GM19467 (cell line): ENCODE data around the gene STRA6.

Experiments
- ATAC-seq: cut with Tn5 transposase; IDR thresholded peaks from one replicate; pipeline ENCODE4 v1.9.1; 2021; ENCODE audit warnings: mild to moderate bottlenecking, moderate library complexity; ENCODE audit not compliant: unreplicated experiment

STRA6 gene, protein sequence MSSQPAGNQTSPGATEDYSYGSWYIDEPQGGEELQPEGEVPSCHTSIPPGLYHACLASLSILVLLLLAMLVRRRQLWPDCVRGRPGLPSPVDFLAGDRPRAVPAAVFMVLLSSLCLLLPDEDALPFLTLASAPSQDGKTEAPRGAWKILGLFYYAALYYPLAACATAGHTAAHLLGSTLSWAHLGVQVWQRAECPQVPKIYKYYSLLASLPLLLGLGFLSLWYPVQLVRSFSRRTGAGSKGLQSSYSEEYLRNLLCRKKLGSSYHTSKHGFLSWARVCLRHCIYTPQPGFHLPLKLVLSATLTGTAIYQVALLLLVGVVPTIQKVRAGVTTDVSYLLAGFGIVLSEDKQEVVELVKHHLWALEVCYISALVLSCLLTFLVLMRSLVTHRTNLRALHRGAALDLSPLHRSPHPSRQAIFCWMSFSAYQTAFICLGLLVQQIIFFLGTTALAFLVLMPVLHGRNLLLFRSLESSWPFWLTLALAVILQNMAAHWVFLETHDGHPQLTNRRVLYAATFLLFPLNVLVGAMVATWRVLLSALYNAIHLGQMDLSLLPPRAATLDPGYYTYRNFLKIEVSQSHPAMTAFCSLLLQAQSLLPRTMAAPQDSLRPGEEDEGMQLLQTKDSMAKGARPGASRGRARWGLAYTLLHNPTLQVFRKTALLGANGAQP

DNA sequence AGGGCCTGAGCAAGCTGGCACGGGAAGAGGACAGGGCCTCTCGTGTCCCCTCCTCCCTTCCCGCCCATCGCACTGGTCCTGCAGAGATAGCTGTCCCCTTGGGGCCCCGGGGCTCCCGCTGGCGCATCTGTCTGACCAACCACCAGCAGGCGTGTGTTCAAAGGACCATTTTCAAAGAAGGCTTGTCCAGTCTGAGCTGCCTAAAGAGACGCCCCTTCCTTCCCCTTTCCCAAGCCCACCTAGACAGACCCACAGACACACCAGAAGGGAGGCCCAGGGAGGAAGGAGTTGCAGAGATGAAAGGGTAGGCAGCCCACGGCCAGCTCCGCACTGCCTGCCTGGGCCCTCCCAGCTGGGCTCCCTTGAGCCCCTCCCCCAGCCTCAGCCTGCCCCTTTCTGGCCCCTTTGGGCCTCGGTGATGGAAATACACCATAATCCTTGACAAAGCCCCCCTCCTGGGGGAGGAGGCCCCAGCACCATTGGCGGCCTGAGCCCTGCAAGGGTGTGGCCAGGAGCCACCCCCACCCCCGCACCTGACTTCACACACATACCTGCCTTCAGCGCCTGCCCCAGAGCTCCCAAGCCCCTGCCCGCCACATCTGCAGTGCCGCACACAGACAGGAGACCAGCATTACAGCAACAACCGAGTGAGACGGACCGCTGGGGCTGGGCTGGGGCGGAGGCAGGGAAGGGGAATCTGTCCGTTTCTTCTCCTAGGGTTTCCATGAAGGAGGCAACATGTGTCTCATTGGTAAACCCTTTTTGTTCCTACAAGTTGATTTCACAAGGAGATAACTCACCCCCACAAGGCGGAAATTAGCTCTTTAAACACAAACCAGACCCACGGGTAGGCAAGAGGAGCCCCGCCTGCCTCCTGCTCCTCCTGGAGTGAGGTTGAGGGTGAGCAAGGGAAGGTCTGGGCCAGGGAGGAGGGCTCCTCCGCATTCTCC, at the start of gene STRA6:
Gene STRA6 (minus strand): TSS at position 336 of the 950 bp plus-strand sequence. CDS start 520 bp downstream, outside the sequence.
- no peak for ATAC-seq

DNA sequence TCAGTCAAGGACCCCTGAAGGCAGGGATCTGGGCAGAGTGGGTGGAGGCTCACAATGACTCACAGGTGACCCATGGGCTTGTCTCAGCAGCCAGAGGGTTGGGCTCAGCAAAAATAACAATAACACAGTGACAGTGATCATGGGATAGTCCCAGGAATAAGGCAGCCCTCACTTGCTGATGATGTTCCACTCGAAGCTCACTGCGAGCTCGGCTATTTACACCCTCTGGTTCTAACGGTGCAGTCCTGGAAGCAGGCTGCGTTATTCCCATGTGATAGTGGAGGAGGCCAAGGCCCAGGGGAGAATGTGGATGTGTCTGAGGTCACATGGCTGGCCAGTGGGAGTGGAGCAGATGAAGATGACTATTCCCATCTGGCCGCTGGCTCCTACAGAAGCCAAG, 49.7 kb upstream of the STRA6 start:
- no peak for ATAC-seq

DNA sequence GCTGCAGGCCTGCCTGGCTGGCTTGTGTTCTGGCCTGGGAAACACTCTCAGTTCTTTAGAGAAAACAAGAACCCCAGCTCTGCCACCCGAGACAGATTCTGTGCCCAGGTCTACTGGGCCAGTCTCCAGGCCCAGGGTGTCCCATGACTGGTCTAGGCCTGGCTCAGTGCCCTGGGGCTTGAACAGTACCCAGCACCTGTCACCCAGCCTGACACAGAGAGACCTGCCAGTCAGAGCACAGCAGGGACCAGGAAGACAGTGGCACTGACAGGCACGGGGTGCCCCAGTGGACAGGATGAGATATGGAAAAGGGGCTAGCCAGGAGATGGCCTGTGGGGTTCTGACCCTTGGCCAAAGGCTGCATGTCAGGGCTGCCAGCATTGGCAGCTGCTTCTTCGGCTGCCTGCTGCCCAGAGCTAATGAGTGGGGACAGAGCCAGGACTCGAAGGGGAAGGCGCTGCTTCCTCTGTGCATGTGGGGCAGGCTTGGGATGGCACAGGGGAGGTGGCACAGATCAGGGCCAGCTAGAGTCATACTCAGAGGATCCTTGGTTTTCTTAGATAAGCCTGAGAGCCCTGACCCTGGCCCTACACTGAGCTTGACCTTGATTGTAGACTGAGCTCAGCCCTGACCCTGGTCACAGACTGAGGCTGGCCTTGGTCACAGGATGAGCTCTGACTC, 48.7 kb upstream of the STRA6 start:
- ATAC-seq = no peak

DNA sequence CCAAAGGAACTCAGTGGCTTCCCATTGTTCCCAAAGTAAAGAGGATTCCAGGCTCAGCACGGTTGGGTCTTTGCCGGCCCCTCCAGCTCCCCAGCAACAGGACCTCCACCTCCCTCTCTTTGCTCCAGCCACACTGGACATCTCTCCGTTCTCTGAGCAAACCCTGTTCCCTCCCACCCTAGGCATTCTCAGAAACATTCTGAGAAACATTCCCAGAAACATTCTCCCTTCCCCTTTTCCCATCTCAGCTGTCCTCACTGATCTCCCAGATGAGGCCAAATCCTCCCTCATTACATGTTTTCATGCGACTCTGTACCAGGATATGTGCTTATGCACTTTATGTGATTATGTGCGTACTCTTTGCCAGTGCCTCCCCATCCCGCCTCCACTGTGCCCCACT, 47.7 kb upstream of the STRA6 start:
- no peak for ATAC-seq

DNA sequence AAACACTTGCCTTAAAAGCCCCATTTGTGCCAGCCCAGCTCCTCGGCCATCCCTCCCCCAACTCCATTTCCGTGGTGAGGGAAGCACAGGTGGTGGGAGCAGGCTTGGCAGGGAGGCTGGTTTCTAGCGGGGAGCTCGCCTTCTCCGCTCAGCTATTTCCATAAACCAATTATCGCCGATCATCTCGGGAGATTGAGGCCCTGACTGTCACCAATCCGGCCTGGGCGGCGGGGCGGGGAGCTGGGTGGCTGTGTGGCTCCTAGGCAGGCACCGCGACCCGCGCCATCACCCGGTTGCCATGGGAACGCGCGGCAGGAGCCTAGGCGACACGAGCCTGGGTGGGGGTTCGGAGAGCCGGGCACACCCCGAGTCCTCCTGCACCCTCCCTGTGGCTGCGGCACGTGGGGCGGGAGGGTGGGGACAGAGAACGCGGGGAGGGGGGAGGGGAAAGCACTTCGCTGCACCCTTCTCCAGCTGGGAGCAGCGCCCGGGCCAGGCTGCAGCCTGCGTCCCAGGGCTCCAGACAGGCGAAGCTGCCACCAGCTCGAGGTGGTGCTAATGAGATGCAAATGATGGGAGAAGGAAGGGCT, 42.9 kb upstream of the STRA6 start:
- ATAC-seq = no peak

DNA sequence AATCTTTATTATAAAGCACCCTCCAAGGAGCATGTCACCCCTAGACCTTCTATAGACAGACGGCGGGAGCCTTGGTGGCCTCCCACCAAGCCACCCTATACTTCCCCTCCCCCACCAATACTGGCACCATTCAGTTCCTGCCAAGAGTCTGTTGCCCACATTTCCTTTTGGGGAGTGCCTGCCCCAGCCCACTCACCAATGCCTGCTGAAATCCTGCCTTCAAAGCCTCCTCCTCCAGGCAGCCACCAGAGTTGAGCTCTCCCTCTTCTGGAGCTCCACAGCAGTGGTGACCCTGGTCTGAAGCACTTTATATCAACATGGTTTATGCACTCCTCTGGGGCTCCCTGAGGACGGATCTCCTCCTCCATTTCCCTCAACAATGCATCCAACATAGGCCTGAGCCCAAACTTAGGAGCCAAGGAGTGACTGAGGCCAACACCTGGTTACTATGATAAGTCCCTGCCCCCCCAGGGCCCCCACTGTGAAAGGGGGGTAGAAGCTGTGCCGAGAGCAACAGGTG, 42.3 kb upstream of the STRA6 start:
- ATAC-seq = no peak

DNA sequence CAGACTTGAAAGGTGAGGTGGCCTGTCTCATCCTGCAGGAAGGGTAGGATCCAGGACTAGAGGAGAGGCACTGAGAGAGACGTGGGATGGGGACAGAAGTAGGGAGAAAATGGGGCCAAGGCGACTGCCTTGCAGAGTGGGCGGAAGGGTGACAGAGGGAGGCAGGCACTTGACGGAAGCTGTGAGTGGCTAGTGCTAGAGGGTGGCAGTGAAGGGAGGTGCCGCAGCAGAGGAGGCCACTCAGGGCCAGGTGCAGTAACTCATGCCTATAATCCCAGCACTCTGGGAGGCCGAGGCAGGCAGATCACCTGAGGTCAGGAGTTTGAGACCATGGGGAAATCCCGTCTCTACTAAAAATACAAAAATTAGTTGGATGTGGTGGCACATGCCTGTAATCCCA, 40.8 kb upstream of the STRA6 start:
- ATAC-seq = no peak

DNA sequence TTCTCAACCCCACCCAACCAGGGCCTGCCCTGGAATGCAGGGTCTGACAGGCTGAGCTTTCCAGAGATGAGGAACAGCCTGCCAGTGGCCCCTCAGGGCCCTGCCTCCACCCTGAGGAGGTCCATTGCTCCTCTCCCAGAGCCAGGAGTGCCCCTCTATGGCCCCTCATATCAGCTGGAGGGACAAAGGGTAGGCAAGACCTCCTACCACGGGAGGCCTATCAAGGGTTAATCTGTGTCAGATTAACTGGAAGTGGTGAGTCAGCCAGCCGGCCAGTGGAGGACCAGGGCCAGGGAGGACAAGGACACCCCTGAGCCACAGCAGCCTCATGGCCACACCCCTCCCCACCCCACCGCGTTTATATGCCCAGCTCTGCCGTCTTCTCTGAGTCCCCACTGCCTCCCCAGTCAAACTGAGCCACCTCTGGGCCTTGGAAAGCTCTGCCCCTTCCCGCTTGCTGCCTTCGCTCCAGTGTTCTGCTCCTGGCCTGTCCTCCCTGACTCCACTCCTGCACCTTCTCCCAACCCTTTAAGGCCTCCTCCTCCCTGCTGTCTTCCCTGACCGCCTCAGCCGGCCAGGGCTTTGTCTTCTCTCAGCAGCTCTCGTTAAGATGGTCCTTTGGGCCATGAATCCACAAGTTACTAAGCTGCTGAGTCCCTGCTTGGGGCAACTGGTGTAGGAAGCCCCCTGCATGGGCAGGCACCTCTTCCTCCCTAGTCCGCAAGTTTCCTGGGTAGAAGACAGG, 40.0 kb upstream of the STRA6 start:
- ATAC-seq = no peak

DNA sequence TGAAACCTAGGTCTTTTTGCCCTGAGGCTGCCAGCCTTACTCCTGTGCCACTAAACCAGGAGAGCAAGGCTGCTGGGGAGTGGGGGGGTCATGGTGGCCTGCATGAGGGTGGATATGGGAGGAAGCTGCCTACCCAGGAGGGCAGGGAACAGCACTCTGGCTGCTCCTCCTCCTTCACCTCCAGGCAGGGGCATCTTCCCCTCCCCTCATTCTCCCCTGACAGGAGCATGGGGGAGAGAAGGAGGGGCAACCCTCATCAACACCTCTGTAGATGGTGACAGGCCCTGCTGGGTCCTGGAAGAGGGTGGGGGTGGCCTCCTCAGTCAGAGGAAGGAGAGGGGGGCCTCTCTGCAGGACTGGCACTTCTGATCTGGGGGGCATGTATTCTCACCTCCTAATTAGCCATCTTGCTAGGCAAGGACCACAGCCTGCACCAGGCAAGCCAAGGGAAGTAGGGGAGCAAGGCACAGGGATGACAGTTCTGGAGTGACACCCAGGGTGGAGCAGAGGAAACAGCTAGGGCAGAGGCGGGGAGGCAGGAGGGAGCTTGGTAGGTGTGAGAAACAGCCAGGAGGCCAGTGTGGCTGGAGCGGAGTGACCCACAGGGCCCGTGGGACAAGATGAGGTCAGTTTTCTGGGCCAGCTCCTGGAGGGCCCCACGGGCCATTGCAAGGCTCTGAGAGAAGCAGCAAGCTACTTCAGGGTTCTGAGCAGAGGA, 38.5 kb upstream of the STRA6 start:
- no peak for ATAC-seq

DNA sequence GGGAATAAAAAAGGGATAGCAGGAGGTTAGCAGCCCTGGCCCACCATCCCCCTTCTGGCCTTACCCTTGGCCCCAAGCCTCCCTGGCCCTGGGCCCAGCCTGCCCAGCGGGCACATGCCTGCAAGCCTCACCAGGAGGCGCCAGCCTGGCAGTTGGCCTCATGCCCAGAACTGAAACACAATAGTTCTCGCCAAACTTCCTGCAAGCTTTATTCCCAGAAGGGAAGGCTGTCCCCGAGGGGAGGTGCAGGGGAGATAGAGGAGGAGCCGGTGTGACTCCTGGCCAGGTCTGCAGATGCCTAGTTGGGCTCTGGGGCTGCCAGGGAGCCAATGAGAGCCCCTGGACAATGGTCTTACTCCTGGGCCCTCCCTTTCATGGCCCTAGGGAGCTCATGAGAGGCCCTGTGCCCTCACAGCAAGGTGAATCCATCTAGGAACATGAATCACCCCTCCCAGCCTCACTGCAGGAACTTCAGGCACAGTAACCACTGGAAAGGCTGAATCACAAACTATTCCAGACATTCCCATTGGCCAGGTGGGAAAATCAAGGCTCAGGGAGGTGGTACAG, 37.5 kb upstream of the STRA6 start:
- no peak for ATAC-seq

DNA sequence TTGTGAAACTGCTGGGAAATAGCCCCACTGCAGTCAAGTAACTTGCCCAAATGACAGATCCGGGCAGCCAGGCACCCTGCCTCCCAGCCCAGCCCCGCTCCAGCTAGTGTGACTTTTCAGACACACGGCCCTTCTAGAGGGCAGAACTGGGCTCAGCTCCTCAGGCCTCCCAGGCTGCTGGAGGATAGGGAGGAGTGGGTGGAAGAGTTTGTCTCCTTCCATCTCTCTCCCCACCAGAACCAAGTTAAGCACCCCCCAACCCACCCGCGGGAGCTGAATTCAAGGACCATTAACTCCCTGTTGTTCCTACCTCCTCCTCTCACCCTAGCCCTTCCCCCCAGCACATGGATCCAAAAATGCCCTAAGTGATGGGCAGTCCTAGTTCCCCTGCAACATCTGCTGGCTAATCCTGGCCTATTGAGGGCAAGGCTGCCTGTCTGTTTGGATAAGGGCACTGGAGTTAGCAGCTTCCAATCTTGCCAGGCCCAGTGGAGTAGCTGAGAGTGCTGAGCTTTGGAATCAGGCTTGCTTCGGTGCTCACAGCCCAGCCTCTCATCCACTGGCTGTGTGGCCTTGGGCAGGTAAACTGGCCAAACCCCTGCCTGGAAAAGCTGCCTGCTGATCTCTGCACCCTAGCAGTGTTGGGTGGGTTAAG, 36.6 kb upstream of the STRA6 start:
- no peak for ATAC-seq

DNA sequence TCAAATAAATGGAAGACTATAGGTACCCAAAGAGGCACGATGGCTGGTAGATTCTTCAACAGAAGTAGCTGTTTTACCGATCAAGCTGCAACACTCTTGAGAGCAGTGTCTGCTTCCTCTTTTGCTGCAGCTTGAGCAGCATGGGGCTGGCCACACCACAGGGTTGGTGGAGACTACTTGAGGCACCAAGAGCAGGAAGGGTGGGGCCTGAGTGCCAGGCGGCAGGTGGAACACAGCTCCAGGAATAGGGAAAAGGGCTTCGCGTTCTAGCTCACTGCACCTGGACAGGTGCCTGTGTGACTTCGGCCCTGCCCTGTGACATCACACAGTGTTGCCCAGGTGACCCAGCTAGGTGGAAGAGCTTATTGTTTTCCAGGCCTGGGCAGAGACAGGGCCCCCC, 33.4 kb upstream of the STRA6 start, which contains the start of gene CCDC33:
Gene CCDC33 (plus strand): TSS at position 365 of the 400 bp plus-strand sequence. CDS start 394 bp downstream, outside the sequence.
- no peak for ATAC-seq

DNA sequence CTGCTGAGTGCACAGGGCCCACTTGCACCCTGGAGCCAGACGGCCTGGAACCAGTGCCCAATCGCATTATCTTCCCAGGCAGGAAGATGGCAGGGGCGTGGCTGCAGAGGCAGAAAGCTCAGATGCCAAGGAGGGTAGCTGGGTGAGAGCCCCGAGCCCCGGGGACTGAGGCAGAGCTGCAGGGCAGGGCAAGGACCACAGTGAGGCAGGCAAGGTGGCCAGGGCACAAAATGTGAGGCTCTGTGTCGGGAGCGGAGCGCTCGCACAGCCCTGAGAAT, 31.9 kb upstream of the STRA6 start:
- ATAC-seq = no peak

DNA sequence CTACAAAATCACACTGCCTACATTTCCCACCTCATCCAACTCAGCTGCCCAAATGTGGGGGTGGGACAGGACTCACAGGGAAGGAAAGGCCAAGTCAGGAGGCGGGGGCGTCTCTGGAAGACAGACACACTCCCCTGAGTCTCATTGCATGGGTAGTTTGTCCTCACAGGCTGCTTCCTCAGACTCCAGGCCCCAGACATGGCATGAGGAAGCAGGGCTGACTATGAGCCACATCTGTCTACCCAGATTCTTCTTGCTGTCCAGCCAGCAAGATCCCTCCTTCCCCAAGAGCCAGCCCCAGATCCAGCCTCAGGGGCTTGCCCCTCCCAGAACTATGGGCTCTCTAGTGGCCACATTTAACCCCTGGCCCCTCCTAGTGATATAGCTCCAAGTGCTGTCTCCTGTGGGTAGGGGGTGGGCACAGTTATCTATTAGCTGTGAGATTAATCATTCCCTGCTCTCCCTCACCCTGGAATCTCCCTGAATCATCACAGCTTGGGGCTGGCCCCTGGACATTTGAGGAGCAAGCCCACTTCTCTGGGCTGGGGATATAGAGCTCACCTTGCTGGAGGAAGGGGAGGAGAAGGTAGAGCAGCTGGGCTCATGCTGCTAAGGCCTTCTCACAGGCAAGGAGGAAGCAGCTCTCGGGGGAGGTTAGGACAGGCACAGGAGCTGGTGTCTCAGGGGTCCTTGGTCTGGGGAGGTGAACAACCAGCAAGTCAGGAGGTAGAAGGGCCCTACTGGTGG, 31.4 kb upstream of the STRA6 start:
- ATAC-seq = no peak

DNA sequence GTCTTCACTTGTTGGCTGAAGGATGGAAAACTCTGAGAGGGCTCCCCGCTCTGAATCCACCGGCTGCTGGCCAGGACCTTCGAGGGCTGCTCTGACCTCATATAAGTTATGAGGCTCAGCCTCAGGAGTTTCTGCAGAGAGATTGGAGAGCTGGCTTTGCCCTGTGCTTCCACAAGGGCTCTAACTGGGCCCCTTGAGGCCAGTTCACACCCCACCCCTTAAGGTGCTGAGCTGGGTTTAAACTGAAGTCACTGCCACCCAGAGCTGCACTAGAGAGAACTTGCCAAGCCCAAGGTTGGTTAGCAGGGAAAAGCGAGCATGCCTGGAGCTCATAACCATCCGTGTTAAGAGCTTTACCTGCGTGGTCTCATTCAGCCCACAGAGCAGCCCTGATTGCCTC, 30.8 kb upstream of the STRA6 start:
- ATAC-seq = no peak

DNA sequence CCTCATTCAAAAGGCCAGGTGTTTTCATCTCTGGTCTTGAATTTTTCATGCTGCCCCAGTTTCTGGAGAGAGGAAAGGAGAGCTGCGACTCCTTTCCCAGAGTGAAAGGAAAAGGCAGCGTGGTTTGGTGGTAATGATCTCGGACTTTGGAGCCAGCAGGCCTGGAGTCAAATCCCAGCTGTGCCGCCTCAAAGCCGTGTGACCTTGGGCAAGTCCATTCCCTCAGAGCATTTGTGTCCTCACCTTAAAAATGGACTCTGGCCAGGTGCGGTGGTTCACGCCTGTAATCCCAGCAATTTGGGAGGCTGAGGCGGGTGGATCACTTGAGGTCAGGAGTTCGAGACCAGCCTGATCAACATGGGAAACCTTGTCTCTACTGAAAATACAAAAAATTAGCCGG, 28.9 kb upstream of the STRA6 start:
- no peak for ATAC-seq

DNA sequence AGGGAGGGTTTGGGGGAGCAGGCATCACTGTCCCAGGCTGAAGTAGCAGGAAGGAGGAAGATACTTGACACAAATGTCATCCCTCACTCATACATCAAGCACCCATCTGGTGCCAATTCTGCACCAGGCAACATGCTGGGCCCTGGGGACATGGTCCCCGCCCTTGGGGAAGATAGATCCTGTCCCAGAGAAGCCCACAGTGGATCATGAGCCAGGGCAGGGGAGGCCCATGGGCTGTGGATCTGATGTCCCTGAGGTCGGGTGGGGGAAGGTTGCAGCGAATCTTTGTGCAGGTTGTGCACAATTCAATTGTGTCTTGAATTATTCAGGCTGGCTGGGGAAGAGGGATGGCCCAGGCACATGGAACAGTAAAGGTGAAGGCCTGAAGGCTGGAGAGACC, 27.1 kb upstream of the STRA6 start:
- no peak for ATAC-seq

DNA sequence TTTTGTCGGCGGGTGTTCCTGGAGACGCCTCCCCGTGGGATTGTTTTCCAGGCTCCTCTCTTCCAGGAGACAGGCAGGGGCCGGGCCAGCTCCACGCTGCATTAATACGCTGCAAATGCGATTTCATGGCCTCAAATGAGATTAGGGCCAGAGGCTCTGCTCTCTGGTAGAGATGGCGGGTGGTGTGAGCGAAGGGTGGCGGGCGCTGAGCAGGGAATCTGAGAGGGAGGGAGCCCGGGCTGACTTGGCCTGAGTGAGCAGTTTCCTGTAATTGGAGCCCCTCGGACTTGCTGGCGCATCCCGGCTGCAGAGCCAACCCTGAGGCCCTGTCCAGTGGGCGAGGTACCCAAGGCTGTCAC, 26.1 kb upstream of the STRA6 start:
- ATAC-seq = no peak
